Measurements from ENCODE around the gene NTM.

The NTM gene

GRCh38 chr11:132127900-132128288, 757.5 kb downstream of the NTM start:
- no peak for DNase-seq (ENCODE audit: low spot score)
- TF ChIP-seq CTCF (IDR thresholded peaks at IDR 0.05; ENCODE audit: extremely low read depth, missing control alignments): no peak

DNA sequence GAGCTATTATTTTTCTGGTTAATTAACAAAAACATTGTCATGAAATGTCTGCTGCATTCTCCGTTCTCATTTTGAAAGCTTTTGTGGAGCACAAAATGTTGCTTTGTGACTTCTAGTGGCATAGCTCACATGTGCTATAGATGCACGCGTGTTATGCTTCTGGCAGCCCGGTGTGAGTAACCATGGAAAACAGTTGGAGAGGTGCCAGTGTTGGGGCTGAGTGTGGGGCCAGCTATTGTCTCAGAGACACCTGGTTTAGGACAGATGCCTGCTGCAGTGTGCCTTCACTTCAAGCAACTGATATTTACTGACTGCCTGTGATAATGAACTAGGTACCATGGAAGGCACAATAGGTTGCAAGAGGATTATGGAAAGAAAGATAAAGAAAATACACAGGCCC, 760.6 kb downstream of the NTM start:
- no peak for DNase-seq (ENCODE audit: low spot score)
- no peak for TF ChIP-seq CTCF (IDR thresholded peaks at IDR 0.05; ENCODE audit: extremely low read depth, missing control alignments)

GRCh38 chr11:132131961-132132360, 761.5 kb downstream of the NTM start:
- DNase-seq (ENCODE audit: low spot score): no peak
- no peak for TF ChIP-seq CTCF (IDR thresholded peaks at IDR 0.05; ENCODE audit: extremely low read depth, missing control alignments)

- DNase-seq (ENCODE audit: low spot score): no peak
- TF ChIP-seq CTCF (IDR thresholded peaks at IDR 0.05; ENCODE audit: extremely low read depth, missing control alignments): no peak
These were observed 763.9 kb downstream of the NTM start for GRCh38 chr11:132134322-132134721.

- no peak for TF ChIP-seq CTCF (IDR thresholded peaks at IDR 0.05; ENCODE audit: extremely low read depth, missing control alignments)
- no peak for DNase-seq (ENCODE audit: low spot score)
These were observed 767.0 kb downstream of the NTM start for GRCh38 chr11:132137289-132137980.

GRCh38 chr11:132137981-132138313, 767.5 kb downstream of the NTM start:
- no peak for TF ChIP-seq CTCF (IDR thresholded peaks at IDR 0.05; ENCODE audit: extremely low read depth, missing control alignments)
- no peak for DNase-seq (ENCODE audit: low spot score)

DNA sequence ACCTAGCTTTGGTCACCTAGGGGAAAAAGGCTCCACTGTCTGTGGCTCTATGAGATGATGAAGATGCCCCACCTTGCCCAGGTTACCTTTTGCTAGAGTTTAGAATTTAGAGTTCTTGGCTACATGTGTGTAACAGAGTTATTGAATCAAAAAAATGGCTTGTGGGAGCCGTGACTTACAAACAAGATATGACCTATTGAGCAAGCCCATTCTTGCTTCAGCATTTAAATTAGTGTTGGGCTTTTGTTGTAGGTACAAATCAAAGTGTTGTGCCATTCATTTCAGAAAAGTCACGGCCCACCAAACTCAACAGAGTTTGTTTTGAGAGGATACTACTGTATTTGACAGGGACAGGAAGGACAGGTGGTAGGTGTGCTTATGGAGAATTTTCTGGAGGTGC, 768.8 kb downstream of the NTM start:
- no peak for DNase-seq (ENCODE audit: low spot score)

More for the DNA sequence above, 768.8 kb downstream of the NTM start:
- TF ChIP-seq CTCF (IDR thresholded peaks at IDR 0.05; ENCODE audit: extremely low read depth, missing control alignments): no peak
